A549 treated with GW870086 at 1 μM for 4 hours (cell line): ENCODE data around the gene QKI. TPM values are rescaled to one million over a fixed set of nuclear protein-coding genes. Genes with fewer than 3 reads are reported as not detected.

Source experiments
- total RNA-seq: library from RNA; stranded (reverse); fragments of 200-300 nt; extraction: Qiagen RNA extraction; gene quantifications from 5 replicates; pipeline ENCODE4 v1.2.3, GENCODE V29; 2022; ENCODE audit warnings: low read depth

Gene QKI
- total RNA-seq: 30.0 to 60.2 TPM (median 48.8 TPM) in 5 replicates

DNA sequence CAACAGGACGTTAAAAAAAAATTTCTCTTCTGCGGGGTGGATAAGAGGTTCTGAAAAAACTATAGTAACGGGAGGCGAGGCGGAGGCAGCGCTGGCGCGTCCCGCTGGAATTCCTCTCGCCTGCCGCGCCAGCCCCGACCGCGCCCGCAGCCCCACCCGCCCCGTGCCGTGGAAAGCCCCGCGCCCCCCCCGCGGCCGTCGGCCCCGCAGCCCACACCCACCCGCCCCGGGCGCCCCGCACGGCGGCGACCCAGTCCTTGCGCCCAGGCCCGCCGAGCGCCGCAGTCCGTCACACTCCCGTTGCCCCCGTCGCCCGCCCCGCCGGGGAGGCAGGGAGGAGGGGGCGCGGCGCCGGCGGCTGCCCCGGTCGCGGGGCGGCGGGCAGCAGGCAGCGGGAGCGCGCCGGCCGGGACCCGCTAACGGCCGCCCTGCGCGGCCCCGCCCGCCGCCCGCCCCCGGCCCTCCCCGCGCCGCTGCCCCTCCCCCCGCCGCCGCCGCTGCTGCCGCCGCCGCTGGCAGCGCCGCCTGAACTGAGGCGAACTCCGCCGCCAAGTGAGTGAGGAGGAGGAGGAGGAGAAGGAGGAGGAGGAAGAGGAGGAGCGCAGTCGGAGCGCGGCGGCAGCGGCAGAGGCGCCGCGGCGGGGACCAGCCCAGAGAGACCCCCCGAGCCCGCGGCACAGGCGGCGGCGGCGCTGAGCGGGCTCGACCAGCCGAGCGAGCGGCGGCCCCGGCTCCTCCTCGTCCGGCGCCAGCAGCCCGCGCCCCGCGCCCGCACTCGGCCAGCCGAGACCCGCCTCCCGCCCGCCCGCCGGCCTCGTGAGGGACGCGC lies at the start of gene QKI:
Gene QKI (plus strand): TSS at position 602 of the 829 bp plus-strand sequence. CDS start 476 bp downstream, outside the sequence.

